ENCODE measurements around the gene PSMA2.

The PSMA2 gene

DNA sequence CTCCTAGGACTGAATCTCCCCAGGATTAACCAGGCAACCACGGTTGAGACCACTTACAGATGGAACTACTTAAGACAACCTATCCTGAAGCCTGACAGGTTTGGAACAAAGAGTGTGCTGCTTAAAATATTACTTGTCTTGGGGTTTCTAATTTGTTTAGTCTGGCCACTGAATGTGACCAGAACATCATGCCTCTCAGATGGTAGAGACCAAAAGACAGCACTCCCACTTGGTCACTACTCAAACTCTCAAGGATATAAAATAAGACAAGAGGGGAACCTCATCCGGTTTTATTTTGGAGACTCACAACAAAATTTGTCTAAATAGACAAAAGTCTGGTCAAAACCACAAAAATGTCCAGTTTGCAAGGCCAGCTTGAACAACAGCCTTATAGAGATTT, 15.5 kb upstream of the PSMA2 start:
- Mint-ChIP-seq H3K9me3 (peaks cover 4% of the 10 kb centered on the region), H3K4me1 (no peaks in the 10 kb centered on the region), H3K27me3 (ENCODE audit: low read depth, poor library complexity) (no peaks in the 10 kb centered on the region), H3K4me3 (no peak overlapping the region), H3K27ac (no peak overlapping the region), H3K36me3 (ENCODE audit: low read depth) (no peaks in the 10 kb centered on the region)
- no peak for DNase-seq
- no peak for TF ChIP-seq CTCF (IDR thresholded peaks at IDR 0.05)

GRCh38 chr7:42946627-42946950, 14.6 kb upstream of the PSMA2 start:
- no peak for TF ChIP-seq CTCF (IDR thresholded peaks at IDR 0.05)
- Mint-ChIP-seq H3K27me3 (ENCODE audit: low read depth, poor library complexity) (no peaks in the 10 kb centered on the region), H3K9me3 (peaks cover 4% of the 10 kb centered on the region), H3K4me1 (no peaks in the 10 kb centered on the region), H3K36me3 (ENCODE audit: low read depth) (no peaks in the 10 kb centered on the region), H3K4me3 (no peak overlapping the region), H3K27ac (no peak overlapping the region)
- no peak for DNase-seq

- no peaks in the 10 kb centered on the region for H3K27me3 Mint-ChIP-seq (ENCODE audit: low read depth, poor library complexity)
- no peak overlapping the region for H3K4me3 Mint-ChIP-seq
- H3K4me1 Mint-ChIP-seq: no peaks in the 10 kb centered on the region
- H3K9me3 Mint-ChIP-seq: peaks cover 4% of the 10 kb centered on the region
- TF ChIP-seq CTCF (IDR thresholded peaks at IDR 0.05): no peak
- no peaks in the 10 kb centered on the region for H3K36me3 Mint-ChIP-seq (ENCODE audit: low read depth)
- no peak for DNase-seq
- no peak overlapping the region for H3K27ac Mint-ChIP-seq
Observed at GRCh38 chr7:42945821-42946626, 14.1 kb upstream of the PSMA2 start.

DNA sequence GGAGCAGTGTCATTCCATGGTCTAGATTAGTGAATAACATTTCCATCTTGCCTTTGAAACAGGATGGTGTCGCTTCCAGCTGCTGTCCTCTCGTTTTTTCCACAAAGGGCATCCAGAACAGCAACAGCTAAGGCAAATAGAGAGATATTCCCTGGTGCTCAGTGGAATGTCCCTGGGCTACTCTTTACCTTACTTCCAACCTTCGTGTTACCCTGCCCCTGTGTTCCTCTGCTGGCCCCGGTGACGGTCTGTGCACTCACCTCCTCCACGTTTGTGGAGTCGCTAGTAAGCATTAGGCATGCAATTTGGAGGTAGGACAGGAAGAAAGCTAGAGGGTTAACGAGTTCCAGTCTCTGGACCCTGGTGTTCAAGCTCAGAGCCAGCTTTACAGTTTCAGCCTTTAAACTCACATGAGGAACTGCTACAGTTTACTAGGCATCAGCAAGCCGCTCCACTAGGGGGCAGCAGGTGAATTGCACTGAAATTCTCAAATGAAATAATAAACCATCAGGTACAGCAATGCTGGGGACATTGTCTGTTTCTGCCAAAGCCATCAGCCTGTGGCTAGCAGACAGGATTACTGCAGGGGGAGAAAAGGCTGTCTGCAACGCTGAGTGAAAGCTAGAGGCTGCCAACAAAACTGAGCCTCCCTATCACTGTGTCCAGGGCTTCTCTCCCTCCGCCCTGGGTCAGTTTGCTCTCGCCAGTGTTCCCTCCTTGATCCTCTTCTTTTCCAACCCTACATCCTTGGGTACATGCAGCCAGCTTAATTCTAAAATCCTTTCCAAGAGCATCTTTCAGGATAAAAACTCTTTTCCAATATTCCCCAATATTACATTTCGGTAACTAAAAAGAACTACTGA, 9.2 kb upstream of the PSMA2 start:
- Mint-ChIP-seq H3K4me1 (no peaks in the 10 kb centered on the region), H3K4me3 (no peak overlapping the region), H3K27ac (no peak overlapping the region), H3K27me3 (ENCODE audit: low read depth, poor library complexity) (no peaks in the 10 kb centered on the region), H3K9me3 (no peaks in the 10 kb centered on the region), H3K36me3 (ENCODE audit: low read depth) (peaks cover 17% of the 10 kb centered on the region)
- TF ChIP-seq CTCF (IDR thresholded peaks at IDR 0.05): peak; percentile 92
- DNase-seq: peak; percentile 88

DNA sequence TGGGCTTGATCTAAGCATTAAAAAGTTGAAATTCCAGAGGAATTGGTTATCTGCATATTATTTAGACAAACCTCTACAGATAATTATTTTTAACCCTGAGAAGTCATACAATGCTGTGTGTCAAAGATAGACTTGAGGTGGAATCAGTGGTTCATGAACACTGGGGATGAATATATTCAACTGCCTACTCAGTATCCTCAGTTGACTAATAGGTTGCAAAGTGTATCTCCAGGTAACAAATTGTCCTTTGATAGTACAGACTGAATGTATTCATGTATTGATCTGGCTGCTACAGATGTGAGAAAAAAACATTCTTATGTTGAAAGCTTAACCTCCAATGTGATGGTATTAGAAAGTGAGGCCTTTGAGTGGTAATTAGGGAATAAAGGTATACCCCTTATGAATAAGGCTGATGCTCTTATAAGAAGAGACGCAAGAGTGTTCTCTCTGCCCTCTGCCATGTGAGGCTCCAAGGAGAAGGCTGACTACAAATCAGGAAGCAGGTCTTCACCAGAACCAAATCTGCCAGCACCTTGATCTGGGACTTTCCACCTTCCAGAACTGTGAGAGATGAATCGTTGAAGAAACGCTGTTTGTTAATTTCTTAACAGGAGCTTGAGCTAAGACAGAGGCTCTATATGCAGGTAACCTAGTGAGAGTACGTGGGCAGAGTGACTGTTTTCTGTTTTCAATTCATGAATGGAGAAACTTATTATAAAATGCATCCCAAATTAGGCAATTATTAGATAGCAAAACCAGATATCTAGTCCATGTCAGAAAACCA, 7.7 kb upstream of the PSMA2 start:
- no peaks in the 10 kb centered on the region for H3K27me3 Mint-ChIP-seq (ENCODE audit: low read depth, poor library complexity)
- peaks cover 30% of the 10 kb centered on the region for H3K36me3 Mint-ChIP-seq (ENCODE audit: low read depth)
- H3K4me3 Mint-ChIP-seq: no peak overlapping the region
- H3K9me3 Mint-ChIP-seq: no peaks in the 10 kb centered on the region
- DNase-seq: no peak
- no peak overlapping the region for H3K27ac Mint-ChIP-seq
- TF ChIP-seq CTCF (IDR thresholded peaks at IDR 0.05): no peak
- H3K4me1 Mint-ChIP-seq: no peaks in the 10 kb centered on the region

Data from nephron progenitor cell (in vitro differentiated cells).